ENCODE results near the gene ACTR8. TPM values are rescaled to one million over a fixed set of nuclear protein-coding genes. Genes with fewer than 3 reads are reported as not detected.

Gene ACTR8
- total RNA-seq, 6 donors from 2014 or later, result 16.2 to 29.7 (median 20.4) TPM

DNA sequence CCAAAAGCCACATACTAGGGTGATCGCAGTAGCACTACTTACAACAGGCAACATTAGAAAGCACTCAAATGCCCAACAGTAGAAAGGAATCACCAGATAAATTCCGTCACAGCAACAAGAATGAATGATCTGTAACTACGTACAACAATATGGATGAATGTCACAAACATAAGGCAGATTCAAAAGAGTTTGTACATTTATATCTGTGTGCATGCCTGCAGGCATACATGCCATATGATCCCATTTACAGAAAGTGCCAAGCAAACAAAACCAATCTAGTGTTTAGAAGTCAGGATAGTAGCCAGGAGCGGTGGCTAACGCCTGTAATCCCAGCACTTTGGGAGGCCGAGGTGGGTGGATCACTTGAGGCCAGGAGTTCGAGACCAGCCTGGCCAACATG lies 32.0 kb downstream of the ACTR8 start:
- Histone ChIP-seq H3K9me3 (no peaks in the 10 kb centered on the region), H3K27me3 (peaks cover 0 to 2% (median 0%) of the 10 kb centered on the region in 4 donors), H3K4me3 (no peak overlapping the region), H3K27ac (no peak overlapping the region), H3K4me1 (peaks cover 8 to 21% (median 13%) of the 10 kb centered on the region in 4 donors), H3K36me3 (no peaks in the 10 kb centered on the region)
- 93 to 97% methylated on average over 7 of the region's 7 CpGs for WGBS, 2 donors
- DNase-seq (no peak), ATAC-seq (ENCODE audit: low FRiP score in 2 of 2) (no peak)
- TF ChIP-seq EP300 (IDR thresholded peaks at IDR 0.05) (no peak), POLR2AphosphoS5 (IDR thresholded peaks at IDR 0.05) (no peak), POLR2A (IDR thresholded peaks at IDR 0.05) (no peak)
- TF ChIP-seq, protein P1, sequence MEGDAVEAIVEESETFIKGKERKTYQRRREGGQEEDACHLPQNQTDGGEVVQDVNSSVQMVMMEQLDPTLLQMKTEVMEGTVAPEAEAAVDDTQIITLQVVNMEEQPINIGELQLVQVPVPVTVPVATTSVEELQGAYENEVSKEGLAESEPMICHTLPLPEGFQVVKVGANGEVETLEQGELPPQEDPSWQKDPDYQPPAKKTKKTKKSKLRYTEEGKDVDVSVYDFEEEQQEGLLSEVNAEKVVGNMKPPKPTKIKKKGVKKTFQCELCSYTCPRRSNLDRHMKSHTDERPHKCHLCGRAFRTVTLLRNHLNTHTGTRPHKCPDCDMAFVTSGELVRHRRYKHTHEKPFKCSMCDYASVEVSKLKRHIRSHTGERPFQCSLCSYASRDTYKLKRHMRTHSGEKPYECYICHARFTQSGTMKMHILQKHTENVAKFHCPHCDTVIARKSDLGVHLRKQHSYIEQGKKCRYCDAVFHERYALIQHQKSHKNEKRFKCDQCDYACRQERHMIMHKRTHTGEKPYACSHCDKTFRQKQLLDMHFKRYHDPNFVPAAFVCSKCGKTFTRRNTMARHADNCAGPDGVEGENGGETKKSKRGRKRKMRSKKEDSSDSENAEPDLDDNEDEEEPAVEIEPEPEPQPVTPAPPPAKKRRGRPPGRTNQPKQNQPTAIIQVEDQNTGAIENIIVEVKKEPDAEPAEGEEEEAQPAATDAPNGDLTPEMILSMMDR (IDR thresholded peaks at IDR 0.05), result no peak

DNA sequence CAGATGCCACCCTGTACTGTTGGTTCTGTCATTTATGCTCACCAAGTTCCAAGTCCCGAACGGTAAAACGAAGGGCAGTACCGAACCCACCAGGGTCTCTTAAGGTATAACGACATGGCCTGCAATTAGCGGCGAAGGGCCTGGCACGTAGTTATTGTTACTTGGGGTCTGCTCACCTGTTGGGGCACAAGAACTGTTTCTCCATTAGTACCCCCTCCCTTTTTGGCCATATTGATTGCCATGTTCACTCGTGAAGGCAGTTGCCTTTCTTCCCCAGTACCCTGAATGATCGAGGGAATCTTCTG lies 35.1 kb downstream of the ACTR8 start:
- H3K27me3 ChIP-seq, result peaks cover 0 to 2% (median 0%) of the 10 kb centered on the region in 4 donors
- peaks cover 8 to 48% (median 22%) of the 10 kb centered on the region in 4 donors for H3K4me1 ChIP-seq
- peak overlapping the region in 3 of 4 donors; percentile 69 to 75 (median 72) for H3K4me3 ChIP-seq
- H3K27ac ChIP-seq, result no peak overlapping the region
- DNase-seq, result no peak
- no peak for ATAC-seq (ENCODE audit: low FRiP score in 2 of 2)
- H3K9me3 ChIP-seq, result no peaks in the 10 kb centered on the region
- TF ChIP-seq POLR2AphosphoS5 (IDR thresholded peaks at IDR 0.05), result no peak
- TF ChIP-seq, protein P1 (IDR thresholded peaks at IDR 0.05), result no peak
- no peak for TF ChIP-seq EP300 (IDR thresholded peaks at IDR 0.05)
- TF ChIP-seq POLR2A (IDR thresholded peaks at IDR 0.05), result no peak
- 64 to 70% methylated on average over 10 of the region's 10 CpGs for WGBS, 2 donors
- no peaks in the 10 kb centered on the region for H3K36me3 ChIP-seq

DNA sequence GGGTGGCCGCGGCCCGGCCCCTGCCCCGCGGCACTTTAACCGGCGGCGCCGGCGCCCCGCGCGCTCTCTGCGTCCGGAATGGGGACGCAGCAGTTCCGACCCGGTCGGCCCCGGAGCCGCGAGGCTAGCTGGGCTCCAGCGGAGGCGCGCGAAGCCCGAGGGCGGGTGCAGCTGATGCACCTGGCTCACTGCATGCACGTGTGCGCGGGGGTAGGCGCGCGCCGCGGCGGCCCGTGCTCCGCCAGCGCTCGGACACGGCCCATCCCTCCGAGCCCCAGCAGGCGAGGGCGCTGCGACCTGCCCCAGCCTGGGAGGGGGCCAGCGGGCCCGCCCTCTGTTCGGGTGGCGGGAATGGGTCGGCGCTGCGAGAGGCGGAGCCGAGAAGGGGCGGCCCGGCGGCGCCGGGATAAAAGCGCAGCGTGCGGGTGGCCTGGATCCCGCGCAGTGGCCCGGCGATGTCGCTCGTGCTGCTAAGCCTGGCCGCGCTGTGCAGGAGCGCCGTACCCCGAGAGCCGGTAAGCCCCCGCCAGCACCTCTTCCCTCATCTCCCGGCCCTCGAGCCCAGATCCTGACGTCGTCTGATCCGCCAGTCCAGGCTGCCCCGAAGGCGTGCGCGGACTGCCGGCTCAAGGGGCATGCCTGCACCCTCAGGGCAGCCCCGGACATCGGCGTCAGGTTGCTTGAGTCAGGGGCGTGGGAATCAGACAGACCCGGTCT lies 35.7 kb downstream of the ACTR8 start, which contains the start of the genes CHDH and IL17RB:
Gene CHDH, minus strand, starts transcription at position 286 of the 717 bp plus-strand sequence. CDS start 22,411 bp downstream, outside the sequence.
Gene IL17RB, plus strand, starts transcription at position 435 of the 717 bp plus-strand sequence. Its CDS starts 21 bp downstream, at position 456.
- peaks cover 0 to 2% (median 0%) of the 10 kb centered on the region in 4 donors for H3K27me3 ChIP-seq
- TF ChIP-seq POLR2A (IDR thresholded peaks at IDR 0.05) (peak in 3 of 4 donors; percentile 37 to 72 (median 38)), EP300 (IDR thresholded peaks at IDR 0.05) (no peak), POLR2AphosphoS5 (IDR thresholded peaks at IDR 0.05) (peak in 1 of 2 donors; percentile 68)
- H3K4me3 ChIP-seq, result peak within 1 kb of the TSS; percentile 36 to 75 (median 70)
- peaks cover 8 to 48% (median 22%) of the 10 kb centered on the region in 4 donors for H3K4me1 ChIP-seq
- ATAC-seq (ENCODE audit: low FRiP score in 2 of 2), result peak; percentile 83 to 87
- peak within 1 kb of the TSS; percentile 58 to 78 (median 74) for H3K27ac ChIP-seq
- H3K9me3 ChIP-seq, result no peaks in the 10 kb centered on the region
- DNase-seq, result peak; percentile 80 to 94
- H3K36me3 ChIP-seq, result no peaks in the 10 kb centered on the region
- 8 to 17% methylated on average over 6 to 35 of the region's 91 CpGs for WGBS, 2 donors

DNA sequence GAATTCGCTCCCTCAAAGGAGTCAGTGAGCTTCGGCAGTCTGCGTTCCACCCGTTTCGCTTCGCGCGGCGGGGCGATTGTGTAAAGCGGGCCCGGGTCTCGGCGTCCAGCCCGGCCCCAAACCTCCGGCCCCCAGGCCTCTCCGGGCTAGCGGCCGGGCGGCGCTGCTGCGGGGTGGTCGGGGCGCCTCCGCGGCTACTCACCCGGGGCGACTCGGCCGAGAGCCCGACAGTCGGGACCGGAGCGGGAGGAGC lies 36.1 kb downstream of the ACTR8 start:
- no peak for DNase-seq
- Histone ChIP-seq H3K4me1 (peaks cover 8 to 48% (median 22%) of the 10 kb centered on the region in 4 donors), H3K27me3 (peaks cover 0 to 2% (median 0%) of the 10 kb centered on the region in 4 donors), H3K36me3 (no peaks in the 10 kb centered on the region), H3K9me3 (no peaks in the 10 kb centered on the region), H3K4me3 (peak overlapping the region; percentile 36 to 75 (median 70)), H3K27ac (peak overlapping the region; percentile 58 to 78 (median 74))
- no peak for ATAC-seq (ENCODE audit: low FRiP score in 2 of 2)
- TF ChIP-seq, protein P1 (IDR thresholded peaks at IDR 0.05), result no peak
- TF ChIP-seq POLR2AphosphoS5 (IDR thresholded peaks at IDR 0.05) (no peak), POLR2A (IDR thresholded peaks at IDR 0.05) (no peak), EP300 (IDR thresholded peaks at IDR 0.05) (no peak)
- WGBS, 2 donors, result 0% methylated on average over 14 of the region's 34 CpGs; no CpG with 5 or more reads in 1 of the 2 donors

DNA sequence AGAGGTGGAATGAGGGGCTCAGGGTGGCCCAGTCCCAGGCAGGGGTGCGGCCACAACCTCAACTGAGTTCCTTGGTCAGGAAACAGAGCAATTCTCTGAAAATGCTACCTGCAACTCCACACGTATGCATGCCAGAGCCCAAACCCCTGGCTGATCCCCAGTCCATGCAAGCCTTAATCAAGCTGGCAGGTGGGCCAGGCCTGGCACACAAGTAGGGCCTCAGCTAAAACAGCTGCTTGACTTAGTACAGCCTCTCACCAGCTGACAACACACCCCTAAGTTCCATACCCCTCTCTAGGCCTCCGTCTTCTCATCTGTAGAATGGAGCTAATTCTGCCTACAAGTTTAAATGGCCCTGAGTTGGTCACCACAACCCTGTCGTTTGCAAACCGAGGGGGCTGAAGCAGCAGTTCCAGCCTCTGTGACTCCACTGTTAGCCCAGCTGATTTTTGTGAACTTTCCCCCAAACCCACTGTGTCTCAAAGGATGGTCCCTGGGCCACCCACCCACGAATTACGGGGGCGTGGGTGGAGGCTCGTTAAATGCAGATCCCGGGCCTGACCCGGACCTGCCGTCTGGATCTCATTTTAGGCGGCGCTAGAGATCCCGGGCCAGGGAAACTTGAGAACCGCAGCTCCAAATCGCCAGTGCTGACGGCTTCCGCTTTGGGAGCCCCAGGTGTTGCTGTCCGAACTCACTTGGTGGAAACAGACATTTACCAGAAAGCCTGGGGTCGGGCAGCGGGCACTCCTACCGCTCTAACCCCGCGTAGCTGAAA lies 36.7 kb downstream of the ACTR8 start:
- ATAC-seq (ENCODE audit: low FRiP score in 2 of 2) (peak; percentile 41 to 73), DNase-seq (peak in 1 of 2 donors; percentile 80)
- no peaks in the 10 kb centered on the region for H3K36me3 ChIP-seq
- H3K4me1 ChIP-seq, result peaks cover 8 to 48% (median 22%) of the 10 kb centered on the region in 4 donors
- WGBS, 2 donors, result 17 to 43% methylated on average over 7 to 25 of the region's 25 CpGs
- H3K4me3 ChIP-seq, result peak overlapping the region; percentile 36 to 75 (median 70)
- H3K27ac ChIP-seq, result peak overlapping the region; percentile 58 to 78 (median 74)
- H3K9me3 ChIP-seq, result no peaks in the 10 kb centered on the region
- no peak for TF ChIP-seq POLR2A (IDR thresholded peaks at IDR 0.05)
- TF ChIP-seq, protein P1 (IDR thresholded peaks at IDR 0.05), result peak in 2 of 6 experiments; percentile 21 to 22
- peaks cover 0 to 2% (median 0%) of the 10 kb centered on the region in 4 donors for H3K27me3 ChIP-seq

All from upper lobe of left lung (tissue), 6 donors.